Measurements from ENCODE around the gene ZBTB21. TPM values are rescaled to one million over a fixed set of nuclear protein-coding genes. Genes with fewer than 3 reads are reported as not detected.

The ZBTB21 gene
- total RNA-seq (2012; rRNA removed), result 12.0 and 13.6 TPM in 2 replicates
- 6.8 and 7.8 TPM in 2 replicates for polyA plus RNA-seq (2012; rRNA removed)
- polyA plus RNA-seq (2012; cell fraction: cytosol; rRNA removed), result 2.4 and 2.8 TPM in 2 replicates
- polyA plus RNA-seq (2012; cell fraction: nucleus; rRNA removed; ENCODE audit: low replicate concordance), result 4.6 and 22.7 TPM in 2 replicates
- percentile 90 among the genes with signal in this experiment for Bru-seq, nascent RNA
- percentile 80 among the genes with signal in this experiment for BruChase-seq, experiment 1, labeled RNA remaining after a 6-hour chase
- BruChase-seq, experiment 2, labeled RNA remaining after a 2-hour chase, result percentile 94 among the genes with signal in this experiment
- long read RNA-seq, full-length matches to known transcripts, result 2 of 8 reads
- long read RNA-seq, partial matches to known transcripts, result 0 of 8 reads
- long read RNA-seq, other reads (novel, unspliced or antisense), result 6 of 8 reads

GRCh38 chr21:42009831-42010506, at the start of gene ZBTB21:
TSS of gene ZBTB21 (minus strand) at chr21:42010360. CDS start at chr21:41994095, 16,265 bp downstream.
- TF ChIP-seq NFE2L2 (IDR thresholded peaks at IDR 0.05; ENCODE audit: low read depth, low read length), result no peak
- TF ChIP-seq FOS (IDR thresholded peaks at IDR 0.05; ENCODE audit: low read depth, low read length), result 0 out of 2 replicates have a peak, but pooled peaks have one; percentile 39
- TF ChIP-seq SMC3 (IDR thresholded peaks at IDR 0.05; ENCODE audit: low read depth, low read length), result no peak
- TF ChIP-seq USF2 (IDR thresholded peaks at IDR 0.05; ENCODE audit: low read depth, low read length), result peak; percentile 87
- TF ChIP-seq CHD1 (IDR thresholded peaks at IDR 0.05; ENCODE audit: low read depth, low read length), result no peak; the same call in 1 of the 2 replicates
- peak; percentile 38 for TF ChIP-seq RCOR1 (IDR thresholded peaks at IDR 0.05; ENCODE audit: insufficient replicate concordance, low read length)
- TF ChIP-seq BHLHE40 (IDR thresholded peaks at IDR 0.05; ENCODE audit: low read depth, low read length), result peak; percentile 96
- TF ChIP-seq POLR2A (IDR thresholded peaks at IDR 0.05; ENCODE audit: low read depth, low read length), result peak; percentile 80
- TF ChIP-seq CEBPB (IDR thresholded peaks at IDR 0.05; ENCODE audit: low read depth, low read length), result 0 out of 2 replicates have a peak, but pooled peaks have one; percentile 0
- no peak for TF ChIP-seq MXI1 (IDR thresholded peaks at IDR 0.05; ENCODE audit: borderline replicate concordance, low read depth, low read length)
- TF ChIP-seq MAZ (IDR thresholded peaks at IDR 0.05; ENCODE audit: borderline replicate concordance, low read depth, low read length), result peak; percentile 17; the same call in 1 of the 2 replicates
- no peak for TF ChIP-seq ELK1 (IDR thresholded peaks at IDR 0.05; ENCODE audit: borderline replicate concordance, low read depth, low read length)
- no peak for TF ChIP-seq RFX5 (IDR thresholded peaks at IDR 0.05; ENCODE audit: low read depth, low read length)
- Histone ChIP-seq H2BK120ac (ENCODE audit: low read depth, low read length) (peak within 1 kb of the TSS; percentile 64), H3K27ac (ENCODE audit: insufficient read depth, low read length) (peak within 1 kb of the TSS; percentile 93), H4K20me1 (ENCODE audit: insufficient read depth, low read length) (no peaks in the 10 kb centered on the region), H3K79me1 (ENCODE audit: low read depth in 1 of 2, low read length in 2 of 2) (peaks cover 18 to 46% of the 10 kb centered on the region in 2 experiments), H3K9ac (ENCODE audit: low read depth, low read length) (peak within 1 kb of the TSS; percentile 77), H3K4me1 (ENCODE audit: control insufficient read depth, insufficient read depth, low read length) (peaks cover 4% of the 10 kb centered on the region), H3K4me3 (ENCODE audit: insufficient read depth, low read depth, low read length) (peak within 1 kb of the TSS; percentile 63), H2AK9ac (replicated peaks; ENCODE audit: low read depth, low read length, poor library complexity) (peak within 1 kb of the TSS; percentile 94), H3K4me2 (ENCODE audit: low read depth, low read length) (peak within 1 kb of the TSS; percentile 92), H2BK5ac (ENCODE audit: low read depth, low read length, poor library complexity, severe bottlenecking) (peak within 1 kb of the TSS; percentile 91), H3K23ac (ENCODE audit: low read depth, low read length) (peak within 1 kb of the TSS; percentile 72; the same call in 1 of the 2 replicates), H3K4ac (ENCODE audit: low read depth, low read length) (peak within 1 kb of the TSS; percentile 84), H4K5ac (ENCODE audit: low read depth, low read length) (peak within 1 kb of the TSS; percentile 62), H3K27me3 (ENCODE audit: control insufficient read depth, insufficient read depth, low read length) (no peaks in the 10 kb centered on the region), H3K9me1 (ENCODE audit: insufficient read depth, low read length) (peaks cover 11% of the 10 kb centered on the region), H2BK15ac (ENCODE audit: low read depth, low read length) (peak within 1 kb of the TSS; percentile 17; the same call in 1 of the 3 replicates), H4K8ac (ENCODE audit: low read depth in 2 of 2, low read length in 2 of 2) (peak within 1 kb of the TSS; percentile 60 to 87), H3K9me3 (ENCODE audit: control insufficient read depth, insufficient read depth, low read length) (peaks cover 4% of the 10 kb centered on the region; the same call in 1 of the 2 replicates), H2AFZ (replicated peaks; ENCODE audit: low read length, poor library complexity) (peak within 1 kb of the TSS; percentile 93), H3K18ac (ENCODE audit: low read depth, low read length) (peak within 1 kb of the TSS; percentile 25; the same call in 1 of the 2 replicates), H2AK5ac (ENCODE audit: low read depth, low read length) (peak within 1 kb of the TSS; percentile 75; the same call in 1 of the 2 replicates), H3K14ac (replicated peaks; ENCODE audit: low read depth, low read length) (peak within 1 kb of the TSS; percentile 80), H2BK20ac (ENCODE audit: low read depth, low read length) (peak within 1 kb of the TSS; percentile 20; the same call in 1 of the 2 replicates), H4K91ac (ENCODE audit: insufficient read depth, low read depth, low read length) (peak within 1 kb of the TSS; percentile 71), H3K56ac (ENCODE audit: extremely low read depth, insufficient read depth, low read length) (peak within 1 kb of the TSS; percentile 80), H3K36me3 (ENCODE audit: control insufficient read depth, insufficient read depth, low read length) (peaks cover 5% of the 10 kb centered on the region)
- intact Hi-C loops (cut with micrococcal nuclease), result loop anchor here (1.0 to 5.0 kb wide), 6 partner anchors 37 to 193 kb away; partner anchors contain the start of gene PRDM15
- peak; percentile 89 for ATAC-seq (ENCODE audit: low read depth)
- CTCF ChIA-PET, result no interaction called here
- dilution Hi-C loops (cut with HindIII; ENCODE audit: low sequenced_read_pairs, unreplicated experiment), result no loop called here
- WGBS, 2 experiments (ENCODE audit: extremely low coverage in 2 of 2, insufficient read length in 1 of 2), result 0% methylated on average over 38 of the region's 75 CpGs; no CpG with 5 or more reads in 1 of the 2 experiments
- peak; percentile 97 for DNase-seq
- in situ Hi-C loops (cut with MboI; ENCODE audit: low sequenced_read_pairs), result no loop called here
- POLR2A ChIA-PET (ENCODE audit: unreplicated experiment), result no interaction called here
- BruUV-seq (replicated peaks), result no TSS peak
